GM12865 (cell line): ENCODE data around the gene HMGXB3.

Experiments used
- DNase-seq: peaks from one replicate; pipeline ENCODE4 v3.0.0; 2010; ENCODE audit warnings: low read depth
- H3K4me3 ChIP-seq: 2 replicates; pipeline ENCODE4 v1.5.1; 2011; ENCODE audit warnings: mild to moderate bottlenecking, low read depth, low read length, control low read depth
- CTCF ChIP-seq: IDR thresholded peaks from 2 replicates; pipeline ENCODE4 v1.5.1; 2011; ENCODE audit warnings: low read length, control low read depth, low read depth, inconsistent platforms; ENCODE audit not compliant: insufficient read depth; ENCODE audit errors: missing control alignments

HMGXB3 gene

GRCh38 chr5:149966946-149967345 lies 33.6 kb upstream of the HMGXB3 start:
- TF ChIP-seq CTCF = no peak
- H3K4me3 ChIP-seq = no peak overlapping the region
- DNase-seq = no peak

- no peak for TF ChIP-seq CTCF
- DNase-seq = no peak
- H3K4me3 ChIP-seq = no peak overlapping the region
Measured at GRCh38 chr5:149969181-149969930, 31.2 kb upstream of the HMGXB3 start.

- H3K4me3 ChIP-seq = no peak overlapping the region
- TF ChIP-seq CTCF = no peak
- DNase-seq = no peak
Measured at GRCh38 chr5:149975409-149975808, 25.1 kb upstream of the HMGXB3 start.

GRCh38 chr5:149979896-149980295 lies 20.6 kb upstream of the HMGXB3 start:
- TF ChIP-seq CTCF = no peak
- DNase-seq = no peak
- H3K4me3 ChIP-seq = no peak overlapping the region

GRCh38 chr5:149981206-149981605 lies 19.3 kb upstream of the HMGXB3 start:
- no peak overlapping the region for H3K4me3 ChIP-seq
- DNase-seq = no peak
- TF ChIP-seq CTCF = no peak

- no peak for TF ChIP-seq CTCF
- H3K4me3 ChIP-seq = no peak overlapping the region
- DNase-seq = no peak
Measured at GRCh38 chr5:149982505-149982904, 18.0 kb upstream of the HMGXB3 start.

- DNase-seq = no peak
- no peak overlapping the region for H3K4me3 ChIP-seq
- no peak for TF ChIP-seq CTCF
Measured at GRCh38 chr5:149988126-149988525, 12.4 kb upstream of the HMGXB3 start.
